CD8-positive, alpha-beta memory T cell (primary cell): ENCODE data around the gene BICRAL. TPM values are rescaled to one million over a fixed set of nuclear protein-coding genes. Genes with fewer than 3 reads are reported as not detected.
A peak's percentile ranks its signal among the peaks of the same experiment; 100 is the strongest.

Source experiments
- CTCF ChIA-PET: fragments of 350-600 bp; sonication (Branson Sonifier 250); formaldehyde crosslinking; loops from one replicate; lab custom pipeline; 2021; ENCODE audit warnings: antibody characterized with exemption; lab: Charles Lee
- POLR2A ChIA-PET: fragments of 350-600 bp; sonication (Branson Sonifier 250); formaldehyde crosslinking; loops from one replicate; lab custom pipeline; 2021; ENCODE audit warnings: antibody characterized with exemption; lab: Charles Lee
- DNase-seq, 5 donors: peaks; one replicate each; pipeline versions ENCODE4 v3.0.0 to v3.0.0-alpha.2; 2020 to 2022; ENCODE audit warnings: mixed read lengths in 1 of 5
- H3K27ac ChIP-seq: one replicate; pipeline ENCODE4 v1.7.0; 2013; ENCODE audit warnings: low read depth, mild to moderate bottlenecking, low read length, moderate library complexity
- H3K27me3 ChIP-seq: 2 replicates; pipeline ENCODE4 v1.7.0; 2013; ENCODE audit warnings: low read length, mild to moderate bottlenecking; ENCODE audit not compliant: insufficient read depth, poor library complexity, severe bottlenecking
- H3K36me3 ChIP-seq: 2 replicates; pipeline ENCODE4 v1.7.0; 2013; ENCODE audit warnings: mild to moderate bottlenecking, low read length, moderate library complexity; ENCODE audit not compliant: insufficient read depth
- H3K4me1 ChIP-seq: 2 replicates; pipeline ENCODE4 v1.7.0; 2013; ENCODE audit warnings: mild to moderate bottlenecking, low read length, moderate library complexity; ENCODE audit not compliant: insufficient read depth
- H3K4me3 ChIP-seq: 2 replicates; pipeline ENCODE4 v1.7.0; 2013; ENCODE audit warnings: mild to moderate bottlenecking, low read length
- H3K9me3 ChIP-seq: 2 replicates; pipeline ENCODE4 v1.7.0; 2013; ENCODE audit warnings: mild to moderate bottlenecking, low read length
- H3K27ac Mint-ChIP-seq, 8 donors: one replicate each; pipeline ENCODE4 v1.8.0; 2020 to 2021; ENCODE audit warnings: mixed read lengths in 8 of 8, mild to moderate bottlenecking in 6 of 8, inconsistent platforms in 3 of 8, moderate library complexity in 3 of 8
- H3K27me3 Mint-ChIP-seq, 2 donors: one replicate each; pipeline ENCODE4 v1.8.0; 2020 to 2021; ENCODE audit warnings: mixed read lengths in 2 of 2, mild to moderate bottlenecking in 1 of 2, moderate library complexity in 1 of 2
- H3K36me3 Mint-ChIP-seq, 3 donors: one replicate each; pipeline ENCODE4 v1.8.0; 2020 to 2021; ENCODE audit warnings: mixed read lengths in 3 of 3, inconsistent platforms in 1 of 3, mild to moderate bottlenecking in 1 of 3
- H3K4me1 Mint-ChIP-seq, 3 donors: one replicate each; pipeline ENCODE4 v1.8.0; 2020 to 2021; ENCODE audit warnings: mixed read lengths in 3 of 3, inconsistent platforms in 1 of 3, mild to moderate bottlenecking in 1 of 3
- H3K4me3 Mint-ChIP-seq, 7 donors: one replicate each; pipeline ENCODE4 v1.8.0; 2020 to 2021; ENCODE audit warnings: mixed read lengths in 7 of 7, mild to moderate bottlenecking in 6 of 7, moderate library complexity in 4 of 7, inconsistent platforms in 2 of 7
- H3K9me3 Mint-ChIP-seq, 5 donors: one replicate each; pipeline ENCODE4 v1.8.0; 2020 to 2022; ENCODE audit warnings: mixed read lengths in 5 of 5, mild to moderate bottlenecking in 3 of 5, moderate library complexity in 2 of 5, inconsistent platforms in 1 of 5
- polyA plus RNA-seq: library from polyadenylated mRNA; unstranded; fragments of 300-500 nt; fragmentation: Illumina TruSeq; gene quantifications from one replicate; pipeline ENCODE4 v1.2.3, GENCODE V29; 2021
- total RNA-seq, 2 experiments: library from RNA; stranded (reverse); gene quantifications; one replicate each; pipeline ENCODE4 v1.2.3, GENCODE V29; 2021

The BICRAL gene
- total and polyA plus RNA-seq, 3 experiments from 2014 or later = 6.8 to 16.8 (median 15.9) TPM

GRCh38 chr6:42779521-42779920 is 2.3 kb upstream of the BICRAL start:
- no peak for DNase-seq
- peaks cover 56% of the 10 kb centered on the region for H3K4me1 ChIP-seq
- H3K27ac Mint-ChIP-seq = peak overlapping the region in 7 of 8 donors; percentile 5 to 95 (median 58)
- peak overlapping the region in 6 of 7 donors; percentile 17 to 99 (median 43) for H3K4me3 Mint-ChIP-seq
- H3K4me1 Mint-ChIP-seq = peaks cover 47 to 63% (median 62%) of the 10 kb centered on the region in 3 donors
- CTCF ChIA-PET = interaction anchor here (0.8 to 7.7 kb wide), 2 partner anchors 9 to 32 kb away, joined by 4 to 65 read pairs; partner anchors contain the start of gene TBCC
- H3K27me3 Mint-ChIP-seq = peaks cover 0 to 9% of the 10 kb centered on the region in 2 donors
- no peaks in the 10 kb centered on the region for H3K27me3 ChIP-seq
- H3K9me3 ChIP-seq = no peaks in the 10 kb centered on the region
- POLR2A ChIA-PET = interaction anchor here (0.5 to 12.2 kb wide), 3 partner anchors 8 to 32 kb away, joined by 4 to 415 read pairs (median 372); partner anchors contain the start of gene TBCC
- H3K4me3 ChIP-seq = no peak overlapping the region
- no peaks in the 10 kb centered on the region for H3K9me3 Mint-ChIP-seq
- peak overlapping the region; percentile 19 for H3K27ac ChIP-seq
- H3K36me3 ChIP-seq = no peaks in the 10 kb centered on the region
- H3K36me3 Mint-ChIP-seq = peaks cover 3 to 28% (median 6%) of the 10 kb centered on the region in 3 donors

GRCh38 chr6:42781546-42781795 is 381 bp upstream of the BICRAL start:
- CTCF ChIA-PET = interaction anchor here (1.3 to 7.7 kb wide), 5 partner anchors 10 to 98 kb away, joined by 3 to 65 read pairs (median 24); partner anchors contain the start of genes RPL7L1 and TBCC
- POLR2A ChIA-PET = interaction anchor here (0.6 to 12.2 kb wide), 10 partner anchors 10 to 503 kb away, joined by 3 to 415 read pairs (median 11); partner anchors contain the start of genes CNPY3, RPL7L1 and TBCC
- H3K27me3 ChIP-seq = no peaks in the 10 kb centered on the region
- no peak for DNase-seq
- no peak overlapping the region for H3K4me3 ChIP-seq
- Mint-ChIP-seq H3K36me3 (peaks cover 0 to 34% (median 9%) of the 10 kb centered on the region in 3 donors), H3K27ac (peak overlapping the region in 7 of 8 donors; percentile 94 to 100 (median 100)), H3K4me3 (peak overlapping the region; percentile 93 to 100 (median 98)), H3K4me1 (peaks cover 46 to 47% (median 47%) of the 10 kb centered on the region in 3 donors), H3K9me3 (no peaks in the 10 kb centered on the region), H3K27me3 (peaks cover 0 to 13% of the 10 kb centered on the region in 2 donors)
- no peaks in the 10 kb centered on the region for H3K36me3 ChIP-seq
- H3K4me1 ChIP-seq = peaks cover 62% of the 10 kb centered on the region
- H3K9me3 ChIP-seq = no peaks in the 10 kb centered on the region
- H3K27ac ChIP-seq = peak overlapping the region; percentile 99

GRCh38 chr6:42782689-42783176 is 881 bp downstream of the BICRAL start:
- Mint-ChIP-seq H3K4me1 (peaks cover 34 to 35% (median 34%) of the 10 kb centered on the region in 3 donors), H3K27ac (peak overlapping the region in 7 of 8 donors; percentile 98 to 100 (median 100)), H3K4me3 (peak overlapping the region; percentile 93 to 100 (median 98)), H3K9me3 (no peaks in the 10 kb centered on the region), H3K27me3 (peaks cover 0 to 13% of the 10 kb centered on the region in 2 donors), H3K36me3 (peaks cover 0 to 29% (median 9%) of the 10 kb centered on the region in 3 donors)
- peaks cover 64% of the 10 kb centered on the region for H3K4me1 ChIP-seq
- peak; percentile 65 to 89 (median 79) for DNase-seq
- H3K9me3 ChIP-seq = no peaks in the 10 kb centered on the region
- peak overlapping the region; percentile 95 for H3K4me3 ChIP-seq
- ChIA-PET CTCF (interaction anchor here (1.1 to 7.7 kb wide), 5 partner anchors 11 to 97 kb away, joined by 3 to 65 read pairs (median 24); partner anchors contain the start of genes RPL7L1 and TBCC), POLR2A (interaction anchor here (0.6 to 12.2 kb wide), 19 partner anchors 9 to 502 kb away, joined by 3 to 415 read pairs (median 5); partner anchors contain the start of genes CNPY3, KLC4, MRPL2 and RPL7L1)
- no peaks in the 10 kb centered on the region for H3K36me3 ChIP-seq
- no peaks in the 10 kb centered on the region for H3K27me3 ChIP-seq
- peak overlapping the region; percentile 99 for H3K27ac ChIP-seq

GRCh38 chr6:42783177-42783875 is 1.5 kb downstream of the BICRAL start:
- H3K36me3 ChIP-seq = no peaks in the 10 kb centered on the region
- peak overlapping the region in 3 of 7 donors; percentile 93 to 99 (median 97) for H3K4me3 Mint-ChIP-seq
- H3K4me3 ChIP-seq = peak overlapping the region; percentile 95
- CTCF ChIA-PET = interaction anchor here (0.8 to 7.7 kb wide), 6 partner anchors 12 to 96 kb away, joined by 3 to 65 read pairs (median 14); partner anchors contain the start of genes RPL7L1 and TBCC
- peak overlapping the region; percentile 99 for H3K27ac ChIP-seq
- H3K27ac Mint-ChIP-seq = peak overlapping the region in 4 of 8 donors; percentile 99 to 100 (median 100)
- peaks cover 0 to 13% of the 10 kb centered on the region in 2 donors for H3K27me3 Mint-ChIP-seq
- POLR2A ChIA-PET = interaction anchor here (0.6 to 12.2 kb wide), 18 partner anchors 8 to 502 kb away, joined by 3 to 415 read pairs (median 6); partner anchors contain the start of genes CNPY3, KLC4, MRPL2 and RPL7L1
- no peaks in the 10 kb centered on the region for H3K27me3 ChIP-seq
- peaks cover 28 to 32% (median 29%) of the 10 kb centered on the region in 3 donors for H3K4me1 Mint-ChIP-seq
- no peaks in the 10 kb centered on the region for H3K9me3 ChIP-seq
- DNase-seq = peak; percentile 64 to 90 (median 85)
- no peaks in the 10 kb centered on the region for H3K9me3 Mint-ChIP-seq
- peaks cover 0 to 31% (median 9%) of the 10 kb centered on the region in 3 donors for H3K36me3 Mint-ChIP-seq
- H3K4me1 ChIP-seq = peaks cover 65% of the 10 kb centered on the region

GRCh38 chr6:42783876-42784642 is 2.2 kb downstream of the BICRAL start:
- H3K9me3 ChIP-seq = no peaks in the 10 kb centered on the region
- CTCF ChIA-PET = interaction anchor here (0.8 to 7.7 kb wide), 3 partner anchors 14 to 57 kb away, joined by 3 to 65 read pairs (median 24); partner anchors contain the start of gene TBCC
- H3K27ac ChIP-seq = peak overlapping the region; percentile 99
- no peaks in the 10 kb centered on the region for H3K27me3 ChIP-seq
- Mint-ChIP-seq H3K27me3 (peaks cover 0 to 13% of the 10 kb centered on the region in 2 donors), H3K9me3 (no peaks in the 10 kb centered on the region), H3K4me1 (peaks cover 23 to 36% (median 25%) of the 10 kb centered on the region in 3 donors), H3K4me3 (peak overlapping the region in 2 of 7 donors; percentile 97 to 99), H3K27ac (peak overlapping the region in 4 of 8 donors; percentile 99 to 100 (median 100)), H3K36me3 (peaks cover 0 to 37% (median 14%) of the 10 kb centered on the region in 3 donors)
- no peaks in the 10 kb centered on the region for H3K36me3 ChIP-seq
- POLR2A ChIA-PET = interaction anchor here (0.8 to 12.2 kb wide), 6 partner anchors 12 to 503 kb away, joined by 3 to 415 read pairs (median 22); partner anchors contain the start of genes RPL7L1 and TBCC
- peak in 1 of 5 donors; percentile 44 for DNase-seq
- peak overlapping the region; percentile 95 for H3K4me3 ChIP-seq
- peaks cover 67% of the 10 kb centered on the region for H3K4me1 ChIP-seq

GRCh38 chr6:42784717-42785498 is 3.1 kb downstream of the BICRAL start:
- Histone ChIP-seq H3K4me3 (peak overlapping the region; percentile 95), H3K27ac (peak overlapping the region; percentile 99), H3K27me3 (no peaks in the 10 kb centered on the region), H3K4me1 (peaks cover 67% of the 10 kb centered on the region), H3K36me3 (no peaks in the 10 kb centered on the region), H3K9me3 (no peaks in the 10 kb centered on the region)
- H3K36me3 Mint-ChIP-seq = peaks cover 1 to 41% (median 14%) of the 10 kb centered on the region in 3 donors
- H3K4me1 Mint-ChIP-seq = peaks cover 17 to 41% (median 21%) of the 10 kb centered on the region in 3 donors
- H3K4me3 Mint-ChIP-seq = peak overlapping the region in 2 of 7 donors; percentile 97 to 99
- CTCF ChIA-PET = interaction anchor here (4.9 to 7.7 kb wide), 2 partner anchors 38 to 58 kb away, joined by 24 to 65 read pairs; partner anchors contain the start of gene TBCC
- peaks cover 0 to 13% of the 10 kb centered on the region in 2 donors for H3K27me3 Mint-ChIP-seq
- POLR2A ChIA-PET = interaction anchor here (1.4 to 12.2 kb wide), 4 partner anchors 13 to 106 kb away, joined by 4 to 415 read pairs (median 206); partner anchors contain the start of genes RPL7L1 and TBCC
- H3K9me3 Mint-ChIP-seq = no peaks in the 10 kb centered on the region
- no peak for DNase-seq
- H3K27ac Mint-ChIP-seq = peak overlapping the region in 4 of 8 donors; percentile 99 to 100 (median 100)
